Measurements from ENCODE around the gene CACNB4.

DNA sequence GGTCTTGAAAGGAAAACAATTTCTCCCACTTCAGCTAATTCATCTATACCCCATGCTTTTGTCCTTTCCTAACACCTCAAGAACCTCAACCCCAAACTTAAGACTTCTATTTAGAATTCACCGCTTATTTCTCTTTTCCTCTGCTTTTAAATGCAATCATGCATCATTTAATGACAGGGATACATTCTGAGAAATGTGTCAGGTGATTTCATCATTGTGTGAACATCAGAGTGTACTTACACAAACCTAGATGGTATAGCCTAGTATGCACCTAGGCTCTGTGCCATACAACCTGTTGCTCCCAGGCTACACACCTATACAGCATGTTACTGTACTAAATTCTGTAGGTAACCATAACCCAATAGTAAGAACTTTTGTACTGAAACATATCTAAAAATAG lies 293.5 kb downstream of the CACNB4 start:
- TF ChIP-seq, protein P1, sequence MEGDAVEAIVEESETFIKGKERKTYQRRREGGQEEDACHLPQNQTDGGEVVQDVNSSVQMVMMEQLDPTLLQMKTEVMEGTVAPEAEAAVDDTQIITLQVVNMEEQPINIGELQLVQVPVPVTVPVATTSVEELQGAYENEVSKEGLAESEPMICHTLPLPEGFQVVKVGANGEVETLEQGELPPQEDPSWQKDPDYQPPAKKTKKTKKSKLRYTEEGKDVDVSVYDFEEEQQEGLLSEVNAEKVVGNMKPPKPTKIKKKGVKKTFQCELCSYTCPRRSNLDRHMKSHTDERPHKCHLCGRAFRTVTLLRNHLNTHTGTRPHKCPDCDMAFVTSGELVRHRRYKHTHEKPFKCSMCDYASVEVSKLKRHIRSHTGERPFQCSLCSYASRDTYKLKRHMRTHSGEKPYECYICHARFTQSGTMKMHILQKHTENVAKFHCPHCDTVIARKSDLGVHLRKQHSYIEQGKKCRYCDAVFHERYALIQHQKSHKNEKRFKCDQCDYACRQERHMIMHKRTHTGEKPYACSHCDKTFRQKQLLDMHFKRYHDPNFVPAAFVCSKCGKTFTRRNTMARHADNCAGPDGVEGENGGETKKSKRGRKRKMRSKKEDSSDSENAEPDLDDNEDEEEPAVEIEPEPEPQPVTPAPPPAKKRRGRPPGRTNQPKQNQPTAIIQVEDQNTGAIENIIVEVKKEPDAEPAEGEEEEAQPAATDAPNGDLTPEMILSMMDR (IDR thresholded peaks at IDR 0.05): no peak
- no peak for TF ChIP-seq POLR2A (IDR thresholded peaks at IDR 0.05)
